Thyroid gland (tissue), 4 donors: ENCODE measurements around the gene ODAD2.

Source experiments
- POLR2A ChIP-seq, 2 donors: fragments of 450-650 bp; IDR thresholded peaks; one replicate each; pipeline ENCODE4 v1.6.1; 2017; ENCODE audit warnings: antibody characterized with exemption in 2 of 2, mild to moderate bottlenecking in 2 of 2, moderate library complexity in 1 of 2
- TF ChIP-seq, protein P1 (sequence below), 6 experiments: fragments of 200-600 bp in 3 of 6; fragments of 450-650 bp in 3 of 6; sonication (generic) in 3 of 6; IDR thresholded peaks; one replicate each; pipeline ENCODE4 v1.5.1; 2016 to 2019; ENCODE audit warnings: antibody characterized with exemption in 6 of 6, mild to moderate bottlenecking in 2 of 6, inconsistent platforms in 1 of 6, moderate library complexity in 1 of 6

DNA sequence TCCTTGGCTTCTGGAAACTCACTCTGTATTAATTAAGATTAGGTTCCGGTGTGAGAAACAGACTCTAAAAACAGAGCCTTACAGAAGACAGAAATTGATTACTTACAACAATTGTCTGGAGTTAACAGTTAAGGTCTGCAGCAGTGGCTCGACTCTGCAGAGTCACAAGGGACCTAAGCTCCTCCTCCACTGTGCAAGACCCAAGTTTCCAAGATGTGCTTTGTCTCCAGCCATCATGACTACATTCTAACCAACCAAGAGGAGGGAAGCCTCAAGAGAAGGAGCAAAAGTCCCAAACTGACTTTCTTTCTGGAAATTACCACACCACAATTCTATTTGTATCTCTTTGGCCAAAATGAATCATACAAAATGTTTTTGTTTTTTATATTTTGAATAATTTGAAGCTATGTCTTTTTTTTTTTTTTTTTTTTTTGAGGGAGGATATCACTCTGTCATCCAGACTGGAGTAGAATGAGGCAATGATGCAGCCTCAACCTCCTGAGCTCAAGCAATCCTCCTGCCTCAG lies 14.2 kb upstream of the ODAD2 start:
- TF ChIP-seq, protein P1, sequence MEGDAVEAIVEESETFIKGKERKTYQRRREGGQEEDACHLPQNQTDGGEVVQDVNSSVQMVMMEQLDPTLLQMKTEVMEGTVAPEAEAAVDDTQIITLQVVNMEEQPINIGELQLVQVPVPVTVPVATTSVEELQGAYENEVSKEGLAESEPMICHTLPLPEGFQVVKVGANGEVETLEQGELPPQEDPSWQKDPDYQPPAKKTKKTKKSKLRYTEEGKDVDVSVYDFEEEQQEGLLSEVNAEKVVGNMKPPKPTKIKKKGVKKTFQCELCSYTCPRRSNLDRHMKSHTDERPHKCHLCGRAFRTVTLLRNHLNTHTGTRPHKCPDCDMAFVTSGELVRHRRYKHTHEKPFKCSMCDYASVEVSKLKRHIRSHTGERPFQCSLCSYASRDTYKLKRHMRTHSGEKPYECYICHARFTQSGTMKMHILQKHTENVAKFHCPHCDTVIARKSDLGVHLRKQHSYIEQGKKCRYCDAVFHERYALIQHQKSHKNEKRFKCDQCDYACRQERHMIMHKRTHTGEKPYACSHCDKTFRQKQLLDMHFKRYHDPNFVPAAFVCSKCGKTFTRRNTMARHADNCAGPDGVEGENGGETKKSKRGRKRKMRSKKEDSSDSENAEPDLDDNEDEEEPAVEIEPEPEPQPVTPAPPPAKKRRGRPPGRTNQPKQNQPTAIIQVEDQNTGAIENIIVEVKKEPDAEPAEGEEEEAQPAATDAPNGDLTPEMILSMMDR (IDR thresholded peaks at IDR 0.05), result no peak
- no peak for TF ChIP-seq POLR2A (IDR thresholded peaks at IDR 0.05)
